ENCODE data around the gene MAPKAPK5.
A peak's percentile ranks its signal among the peaks of the same experiment; 100 is the strongest.

GRCh38 chr12:111812881-111813741 is 28.9 kb upstream of the MAPKAPK5 start:
- peak; percentile 74 for TF ChIP-seq POLR2AphosphoS5 (IDR thresholded peaks at IDR 0.05)
- TF ChIP-seq, protein P1, sequence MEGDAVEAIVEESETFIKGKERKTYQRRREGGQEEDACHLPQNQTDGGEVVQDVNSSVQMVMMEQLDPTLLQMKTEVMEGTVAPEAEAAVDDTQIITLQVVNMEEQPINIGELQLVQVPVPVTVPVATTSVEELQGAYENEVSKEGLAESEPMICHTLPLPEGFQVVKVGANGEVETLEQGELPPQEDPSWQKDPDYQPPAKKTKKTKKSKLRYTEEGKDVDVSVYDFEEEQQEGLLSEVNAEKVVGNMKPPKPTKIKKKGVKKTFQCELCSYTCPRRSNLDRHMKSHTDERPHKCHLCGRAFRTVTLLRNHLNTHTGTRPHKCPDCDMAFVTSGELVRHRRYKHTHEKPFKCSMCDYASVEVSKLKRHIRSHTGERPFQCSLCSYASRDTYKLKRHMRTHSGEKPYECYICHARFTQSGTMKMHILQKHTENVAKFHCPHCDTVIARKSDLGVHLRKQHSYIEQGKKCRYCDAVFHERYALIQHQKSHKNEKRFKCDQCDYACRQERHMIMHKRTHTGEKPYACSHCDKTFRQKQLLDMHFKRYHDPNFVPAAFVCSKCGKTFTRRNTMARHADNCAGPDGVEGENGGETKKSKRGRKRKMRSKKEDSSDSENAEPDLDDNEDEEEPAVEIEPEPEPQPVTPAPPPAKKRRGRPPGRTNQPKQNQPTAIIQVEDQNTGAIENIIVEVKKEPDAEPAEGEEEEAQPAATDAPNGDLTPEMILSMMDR (IDR thresholded peaks at IDR 0.05): peak; percentile 52 to 93 (median 86)
